Neural cell (in vitro differentiated cells): ENCODE data around the gene YWHAQ. TPM values are rescaled to one million over a fixed set of nuclear protein-coding genes. Genes with fewer than 3 reads are reported as not detected.

Experiments
- H2AFZ ChIP-seq: fragments of 200-600, 300-800 bp; sonication (generic), shearing (Covaris generic); 2 replicates; pipeline ENCODE4 v1.6.0; 2014; ENCODE audit warnings: low read depth, mild to moderate bottlenecking, antibody characterized with exemption, low read length, moderate library complexity
- H3F3A ChIP-seq: fragments of 200-600 bp; shearing (Covaris generic); 2 replicates; pipeline ENCODE4 v1.6.1; 2016; ENCODE audit warnings: mild to moderate bottlenecking, moderate library complexity, mixed read lengths, antibody characterized with exemption, low read length; ENCODE audit not compliant: insufficient read depth, poor library complexity, severe bottlenecking
- H3K27ac ChIP-seq: fragments of 200-600, 300-800 bp; sonication (generic), shearing (Covaris generic); 2 replicates; pipeline ENCODE4 v1.5.1; 2014; ENCODE audit warnings: mild to moderate bottlenecking, low read length, moderate library complexity
- H3K27me3 ChIP-seq: fragments of 300-800, 200-600 bp; sonication (generic), shearing (Covaris generic); 2 replicates; pipeline ENCODE4 v1.6.0; 2014; ENCODE audit warnings: mild to moderate bottlenecking, low read depth, low read length, moderate library complexity; ENCODE audit not compliant: insufficient read depth
- H3K36me3 ChIP-seq: fragments of 300-800, 200-600 bp; sonication (generic), shearing (Covaris generic); 2 replicates; pipeline ENCODE4 v1.5.1; 2014; ENCODE audit warnings: mild to moderate bottlenecking, antibody characterized with exemption, low read length, moderate library complexity; ENCODE audit not compliant: insufficient read depth
- H3K4me2 ChIP-seq: fragments of 300-800, 200-600 bp; sonication (generic), shearing (Covaris generic); 2 replicates; pipeline ENCODE4 v1.6.0; 2014; ENCODE audit warnings: mild to moderate bottlenecking, low read length
- H3K4me3 ChIP-seq: fragments of 300-800, 200-600 bp; sonication (generic), shearing (Covaris generic); 2 replicates; pipeline ENCODE4 v1.5.1; 2014; ENCODE audit warnings: mild to moderate bottlenecking, low read length, moderate library complexity
- H3K79me2 ChIP-seq: fragments of 200-600 bp; shearing (Covaris generic); replicated peaks from 2 replicates; pipeline ENCODE4 v1.6.0; 2014; ENCODE audit warnings: mild to moderate bottlenecking, low read length, moderate library complexity; ENCODE audit not compliant: insufficient read depth
- H3K9ac ChIP-seq: fragments of 300-800, 200-600 bp; sonication (generic), shearing (Covaris generic); 2 replicates; pipeline ENCODE4 v1.6.1; 2016; ENCODE audit warnings: mild to moderate bottlenecking, low read length, mixed read lengths
- H3K9me2 ChIP-seq: fragments of 200-600 bp; shearing (Covaris generic); 2 replicates; pipeline ENCODE4 v1.6.1; 2016; ENCODE audit warnings: mild to moderate bottlenecking, low read length, mixed read lengths; ENCODE audit not compliant: insufficient read depth
- H3K9me3 ChIP-seq: fragments of 200-600, 300-800 bp; sonication (generic), shearing (Covaris generic); 2 replicates; pipeline ENCODE4 v1.6.1; 2016; ENCODE audit warnings: mild to moderate bottlenecking, mixed run types, low read length, moderate library complexity, mixed read lengths
- H4K20me1 ChIP-seq: fragments of 200-600 bp; shearing (Covaris generic); 2 replicates; pipeline ENCODE4 v1.6.1; 2016; ENCODE audit warnings: mild to moderate bottlenecking, mixed run types; ENCODE audit not compliant: insufficient read depth
- CTCF ChIP-seq: fragments of 450-650 bp; IDR thresholded peaks from 2 replicates; pipeline ENCODE4 v1.5.1; 2014; ENCODE audit warnings: antibody characterized with exemption, mild to moderate bottlenecking, moderate library complexity; ENCODE audit not compliant: poor library complexity, severe bottlenecking
- EP300 ChIP-seq: fragments of 450-650 bp; conservative IDR thresholded peaks from 2 replicates; pipeline ENCODE4 v1.6.1; 2014; ENCODE audit warnings: antibody characterized with exemption, mild to moderate bottlenecking, moderate library complexity; ENCODE audit not compliant: poor library complexity, severe bottlenecking
- EZH2 ChIP-seq: fragments of 200-600, 300-800 bp; shearing (Covaris generic), sonication (generic); IDR thresholded peaks from 2 replicates; pipeline ENCODE4 v1.6.1; 2014; ENCODE audit warnings: antibody characterized with exemption, low read length, borderline replicate concordance, mild to moderate bottlenecking; ENCODE audit not compliant: insufficient read depth, poor library complexity, severe bottlenecking
- MXI1 ChIP-seq: fragments of 450-650 bp; conservative IDR thresholded peaks from 2 replicates; pipeline ENCODE4 v1.6.1; 2014; ENCODE audit warnings: antibody characterized with exemption, mild to moderate bottlenecking; ENCODE audit not compliant: poor library complexity, severe bottlenecking
- POLR2AphosphoS5 ChIP-seq: IDR thresholded peaks from 2 replicates; pipeline ENCODE4 v1.6.1; 2012
- RAD21 ChIP-seq: fragments of 450-650 bp; conservative IDR thresholded peaks from 2 replicates; pipeline ENCODE4 v1.6.1; 2014; ENCODE audit warnings: antibody characterized with exemption, mild to moderate bottlenecking, moderate library complexity
- REST ChIP-seq: IDR thresholded peaks from 2 replicates; pipeline ENCODE4 v1.6.1; 2012; ENCODE audit warnings: borderline replicate concordance
- SMC3 ChIP-seq: fragments of 450-650 bp; conservative IDR thresholded peaks from 2 replicates; pipeline ENCODE4 v1.6.1; 2014; ENCODE audit warnings: antibody characterized with exemption, mild to moderate bottlenecking, moderate library complexity; ENCODE audit not compliant: poor library complexity
- TAF1 ChIP-seq: IDR thresholded peaks from 2 replicates; pipeline ENCODE4 v1.6.1; 2012; ENCODE audit warnings: low read depth
- polyA plus RNA-seq: library from polyadenylated mRNA; depleted of rRNA; stranded (reverse); fragments of >200 nt; gene quantifications from 2 replicates; pipeline ENCODE4 v1.2.3, GENCODE V29; 2014

Gene YWHAQ
- polyA plus RNA-seq, 1 donor from 2014 or later = 1,446 TPM

GRCh38 chr2:9661261-9661660 lies 30.5 kb upstream of the YWHAQ start:
- H4K20me1 ChIP-seq = no peaks in the 10 kb centered on the region
- H3F3A ChIP-seq = no peaks in the 10 kb centered on the region
- H3K27ac ChIP-seq = no peak overlapping the region
- TF ChIP-seq POLR2AphosphoS5 (no peak), EZH2 (no peak), MXI1 (no peak), REST (no peak), RAD21 (no peak), SMC3 (no peak), TAF1 (no peak), CTCF (no peak), EP300 (no peak)
- no peak overlapping the region for H2AFZ ChIP-seq
- no peak overlapping the region for H3K9ac ChIP-seq
- no peaks in the 10 kb centered on the region for H3K9me3 ChIP-seq
- no peaks in the 10 kb centered on the region for H3K79me2 ChIP-seq
- no peak overlapping the region for H3K4me2 ChIP-seq
- H3K36me3 ChIP-seq = no peaks in the 10 kb centered on the region
- no peaks in the 10 kb centered on the region for H3K9me2 ChIP-seq
- no peak overlapping the region for H3K4me3 ChIP-seq
- H3K27me3 ChIP-seq = no peaks in the 10 kb centered on the region

- H3K79me2 ChIP-seq = no peaks in the 10 kb centered on the region
- H3K36me3 ChIP-seq = no peaks in the 10 kb centered on the region
- no peaks in the 10 kb centered on the region for H3K9me2 ChIP-seq
- no peak overlapping the region for H3K4me3 ChIP-seq
- no peak overlapping the region for H2AFZ ChIP-seq
- TF ChIP-seq CTCF (no peak), MXI1 (no peak), EP300 (no peak), RAD21 (no peak), REST (no peak), TAF1 (no peak)
- H3K27ac ChIP-seq = no peak overlapping the region
- H3K9me3 ChIP-seq = no peaks in the 10 kb centered on the region
- no peaks in the 10 kb centered on the region for H3F3A ChIP-seq
- no peaks in the 10 kb centered on the region for H3K27me3 ChIP-seq
- H3K9ac ChIP-seq = no peak overlapping the region
- no peaks in the 10 kb centered on the region for H4K20me1 ChIP-seq
- no peak overlapping the region for H3K4me2 ChIP-seq
Measured at GRCh38 chr2:9660781-9661180, 30.0 kb upstream of the YWHAQ start.
